Measurements from ENCODE around the gene URB2. TPM values are rescaled to one million over a fixed set of nuclear protein-coding genes. Genes with fewer than 3 reads are reported as not detected.

The URB2 gene
- total RNA-seq, 6 experiments from 2014 or later: 3.7 to 7.6 (median 3.9) TPM

GRCh38 chr1:229637746-229638145 lies 11.7 kb downstream of the URB2 start:
- H3K4me3 ChIP-seq: no peak overlapping the region
- H3K27ac ChIP-seq: no peak overlapping the region
- intact Hi-C loops (cut with DNase I): no loop called here
- TF ChIP-seq POLR2A (IDR thresholded peaks at IDR 0.05) (no peak), CTCF (IDR thresholded peaks at IDR 0.05) (no peak)
- WGBS (ENCODE audit: insufficient coverage, low coverage, low lambda C conversion rate, missing lambda C conversion rate): 74% methylated on average over 2 of the region's 12 CpGs
- H3K36me3 ChIP-seq: peaks cover 0 to 29% (median 16%) of the 10 kb centered on the region in 4 donors
- no peaks in the 10 kb centered on the region for H3K27me3 ChIP-seq
- H3K9me3 ChIP-seq: no peaks in the 10 kb centered on the region
- no peaks in the 10 kb centered on the region for H3K4me1 ChIP-seq
- DNase-seq (no peak), ATAC-seq (peak in 1 of 4 donors; percentile 22)

GRCh38 chr1:229640455-229640854 lies 14.4 kb downstream of the URB2 start:
- no peak for ATAC-seq
- no peak overlapping the region for H3K4me3 ChIP-seq

GRCh38 chr1:229641306-229641705 lies 15.3 kb downstream of the URB2 start:
- Histone ChIP-seq H3K27ac (no peak overlapping the region), H3K4me1 (no peaks in the 10 kb centered on the region), H3K9me3 (no peaks in the 10 kb centered on the region), H3K27me3 (no peaks in the 10 kb centered on the region), H3K36me3 (peaks cover 0 to 16% (median 7%) of the 10 kb centered on the region in 4 donors), H3K4me3 (no peak overlapping the region)
- DNase-seq (no peak), ATAC-seq (no peak)
- no peak for TF ChIP-seq CTCF (IDR thresholded peaks at IDR 0.05)
- TF ChIP-seq POLR2A (IDR thresholded peaks at IDR 0.05): no peak
- intact Hi-C loops (cut with DNase I): no loop called here
- WGBS (ENCODE audit: insufficient coverage, low coverage, low lambda C conversion rate, missing lambda C conversion rate): 100% methylated on average over 2 of the region's 3 CpGs

More at GRCh38 chr1:229640455-229640854, 14.4 kb downstream of the URB2 start:
- DNase-seq: no peak
- 93% methylated on average over 6 of the region's 12 CpGs for WGBS (ENCODE audit: insufficient coverage, low coverage, low lambda C conversion rate, missing lambda C conversion rate)
- Histone ChIP-seq H3K36me3 (peaks cover 0 to 25% (median 11%) of the 10 kb centered on the region in 4 donors), H3K9me3 (no peaks in the 10 kb centered on the region), H3K27ac (no peak overlapping the region), H3K27me3 (no peaks in the 10 kb centered on the region), H3K4me1 (no peaks in the 10 kb centered on the region)
- TF ChIP-seq POLR2A (IDR thresholded peaks at IDR 0.05): no peak
- TF ChIP-seq CTCF (IDR thresholded peaks at IDR 0.05): no peak
- intact Hi-C loops (cut with DNase I): no loop called here

GRCh38 chr1:229642376-229642775 lies 16.3 kb downstream of the URB2 start:
- intact Hi-C loops (cut with DNase I): no loop called here
- no peaks in the 10 kb centered on the region for H3K9me3 ChIP-seq
- DNase-seq (no peak), ATAC-seq (no peak)
- H3K36me3 ChIP-seq: peaks cover 0 to 13% (median 9%) of the 10 kb centered on the region in 4 donors
- WGBS (ENCODE audit: insufficient coverage, low coverage, low lambda C conversion rate, missing lambda C conversion rate): 79% methylated on average over 5 of the region's 5 CpGs
- H3K27me3 ChIP-seq: no peaks in the 10 kb centered on the region
- TF ChIP-seq CTCF (IDR thresholded peaks at IDR 0.05) (no peak), POLR2A (IDR thresholded peaks at IDR 0.05) (no peak)
- no peaks in the 10 kb centered on the region for H3K4me1 ChIP-seq
- H3K4me3 ChIP-seq: no peak overlapping the region
- H3K27ac ChIP-seq: no peak overlapping the region

GRCh38 chr1:229642970-229643369 lies 16.9 kb downstream of the URB2 start:
- Histone ChIP-seq H3K4me1 (no peaks in the 10 kb centered on the region), H3K4me3 (no peak overlapping the region), H3K36me3 (peaks cover 0 to 19% (median 12%) of the 10 kb centered on the region in 4 donors), H3K9me3 (no peaks in the 10 kb centered on the region), H3K27ac (no peak overlapping the region), H3K27me3 (no peaks in the 10 kb centered on the region)
- ATAC-seq (no peak), DNase-seq (no peak)
- intact Hi-C loops (cut with DNase I): no loop called here
- 95% methylated on average over 4 of the region's 4 CpGs for WGBS (ENCODE audit: insufficient coverage, low coverage, low lambda C conversion rate, missing lambda C conversion rate)
- TF ChIP-seq CTCF (IDR thresholded peaks at IDR 0.05): no peak
- no peak for TF ChIP-seq POLR2A (IDR thresholded peaks at IDR 0.05)

Data from right lobe of liver (tissue), 6 donors.